ENCODE results near the gene AIRE.
"Not testable (repeated sequence)": the region's sequence is repeated elsewhere in the genome, so short reads cannot be mapped to it uniquely, and the experiment has no call there.

Gene AIRE

GRCh38 chr21:44285138-44285992 is at the start of gene AIRE:
TSS of gene AIRE (plus strand) at chr21:44285876. CDS start at chr21:44286007, 131 bp downstream.
- peak; percentile 51 for DNase-seq (ENCODE audit: low read depth, low spot score)

- not testable (repeated sequence) for DNase-seq (ENCODE audit: low read depth, low spot score)
Observed at GRCh38 chr21:44240353-44240752, 45.3 kb upstream of the AIRE start.

GRCh38 chr21:44240842-44241241 is 44.8 kb upstream of the AIRE start, which contains the start of gene ICOSLG:
TSS of gene ICOSLG (minus strand) at chr21:44240943. CDS start at chr21:44240817, 126 bp downstream.
- DNase-seq (ENCODE audit: low read depth, low spot score) = not testable (repeated sequence)

DNA sequence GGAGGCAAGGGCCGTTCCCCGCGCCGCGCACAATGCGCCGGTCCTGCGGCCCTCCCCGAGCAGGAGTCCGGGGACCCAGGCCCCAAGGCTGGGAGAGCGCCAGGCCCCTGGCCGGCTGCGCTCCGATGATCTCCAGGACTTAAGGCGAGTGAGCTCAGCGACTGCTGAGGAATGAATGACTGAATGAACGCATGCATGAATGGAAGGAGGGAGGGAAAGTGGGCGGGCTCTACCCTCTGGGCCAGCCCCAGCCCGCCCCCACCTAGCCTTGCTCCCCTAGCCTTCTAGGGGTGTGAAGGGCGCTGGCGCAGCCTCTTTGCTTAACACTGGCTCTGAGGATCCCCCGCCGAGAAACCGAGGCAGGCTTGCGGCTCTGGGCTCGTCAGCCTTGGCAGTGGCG is 44.4 kb upstream of the AIRE start:
- not testable (repeated sequence) for DNase-seq (ENCODE audit: low read depth, low spot score)

DNA sequence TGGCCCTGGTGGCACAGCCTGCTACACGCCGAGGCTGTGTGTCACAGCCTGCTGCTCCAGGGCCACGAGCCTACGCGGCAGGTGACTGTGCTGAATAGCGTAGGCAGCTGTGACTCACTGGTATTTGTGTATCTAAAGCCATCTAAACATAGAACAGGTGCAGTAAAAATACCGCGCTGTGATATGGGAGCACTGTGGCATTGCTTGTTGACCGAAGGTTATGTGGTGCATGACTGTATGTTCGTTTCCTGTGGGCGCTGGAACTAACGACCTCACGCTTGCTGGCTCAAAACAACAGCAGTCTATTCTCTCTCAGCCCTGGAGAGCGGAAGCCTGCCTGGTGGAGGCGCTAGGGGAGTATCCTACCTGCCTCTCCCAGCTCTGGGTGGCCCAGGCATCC is 41.7 kb upstream of the AIRE start:
- not testable (repeated sequence) for DNase-seq (ENCODE audit: low read depth, low spot score)

- not testable (repeated sequence) for DNase-seq (ENCODE audit: low read depth, low spot score)
Observed at GRCh38 chr21:44247904-44248303, 37.8 kb upstream of the AIRE start.

DNA sequence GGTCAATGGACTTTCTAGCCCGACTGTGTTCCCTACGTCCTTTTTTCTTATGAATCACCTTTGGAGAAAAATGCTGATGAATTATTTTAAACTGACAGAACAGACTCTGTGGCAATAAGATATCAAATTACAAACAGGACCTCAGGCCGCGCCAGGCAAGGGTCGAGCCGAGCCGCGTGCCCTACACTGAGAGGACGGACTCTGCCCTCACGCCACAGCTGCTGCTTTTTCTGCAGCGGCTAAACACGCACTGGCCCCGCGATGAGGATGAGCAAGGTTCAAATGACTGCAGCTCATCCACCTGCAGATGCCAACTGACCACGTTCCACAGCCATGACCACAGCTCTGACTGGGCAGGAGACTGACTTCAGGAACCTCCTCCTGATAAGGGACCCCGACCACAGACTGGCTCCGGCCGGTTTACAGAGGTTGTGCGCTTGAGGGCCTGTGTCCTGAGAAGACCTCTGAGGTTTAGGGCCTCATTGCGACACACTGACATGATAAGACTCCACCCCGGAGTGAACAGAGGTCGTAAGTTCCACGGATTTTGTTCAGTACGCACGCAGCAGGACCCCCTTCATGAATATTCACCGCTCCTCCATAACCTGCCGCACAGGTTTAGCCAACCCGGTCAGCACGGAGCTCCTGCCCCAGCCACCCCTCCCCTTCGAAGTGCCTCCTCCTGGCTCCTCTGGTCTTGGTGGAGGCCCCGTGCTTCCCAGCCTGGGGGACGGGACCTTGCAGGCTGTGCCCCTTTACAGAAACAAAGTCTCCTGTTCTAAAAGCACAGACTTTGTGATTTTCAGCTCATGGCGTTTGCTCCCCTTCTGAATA is 36.3 kb upstream of the AIRE start:
- not testable (repeated sequence) for DNase-seq (ENCODE audit: low read depth, low spot score)

DNA sequence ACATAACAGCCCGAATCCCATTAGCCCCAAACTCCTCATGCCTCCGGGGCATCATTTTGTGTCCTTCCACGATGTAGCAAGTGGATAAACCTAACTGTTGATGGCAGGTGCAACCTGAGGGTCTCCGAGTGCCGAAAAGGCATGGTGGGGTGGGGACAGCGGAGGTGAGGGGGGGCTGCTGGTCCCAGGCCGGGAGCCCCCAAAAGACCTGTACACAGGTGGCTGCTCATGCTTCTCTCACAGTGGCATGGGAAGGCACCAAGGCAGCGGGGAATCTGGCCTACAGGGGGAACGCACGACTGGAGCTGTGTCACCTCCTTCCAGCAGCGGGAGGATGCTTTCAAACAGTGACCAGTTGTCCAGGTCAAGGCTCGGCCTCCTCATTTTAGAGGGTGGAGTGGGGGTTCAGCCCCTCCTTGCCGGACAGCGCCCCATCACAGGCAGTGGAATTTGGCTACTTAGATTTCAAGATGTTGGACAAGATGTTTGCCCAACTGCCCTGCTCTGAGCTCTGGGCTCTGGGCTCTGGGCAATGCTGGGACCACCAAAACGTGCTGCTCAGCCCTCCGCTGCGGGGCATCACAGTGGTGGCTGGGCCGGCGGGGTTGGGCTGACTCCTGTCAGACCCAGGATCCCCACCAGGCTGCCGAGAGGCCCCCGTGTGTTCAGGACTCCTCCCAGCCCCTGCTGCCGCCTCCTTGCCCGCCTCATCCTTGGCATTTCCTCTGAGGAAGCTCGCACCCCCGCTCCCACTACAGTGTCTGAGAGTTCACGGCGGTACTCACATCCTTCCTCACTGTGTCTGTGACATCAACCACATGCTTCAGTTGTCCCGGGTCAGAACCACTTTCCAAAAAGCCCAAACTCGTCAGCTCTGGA is 31.6 kb upstream of the AIRE start:
- DNase-seq (ENCODE audit: low read depth, low spot score) = peak; percentile 0

DNA sequence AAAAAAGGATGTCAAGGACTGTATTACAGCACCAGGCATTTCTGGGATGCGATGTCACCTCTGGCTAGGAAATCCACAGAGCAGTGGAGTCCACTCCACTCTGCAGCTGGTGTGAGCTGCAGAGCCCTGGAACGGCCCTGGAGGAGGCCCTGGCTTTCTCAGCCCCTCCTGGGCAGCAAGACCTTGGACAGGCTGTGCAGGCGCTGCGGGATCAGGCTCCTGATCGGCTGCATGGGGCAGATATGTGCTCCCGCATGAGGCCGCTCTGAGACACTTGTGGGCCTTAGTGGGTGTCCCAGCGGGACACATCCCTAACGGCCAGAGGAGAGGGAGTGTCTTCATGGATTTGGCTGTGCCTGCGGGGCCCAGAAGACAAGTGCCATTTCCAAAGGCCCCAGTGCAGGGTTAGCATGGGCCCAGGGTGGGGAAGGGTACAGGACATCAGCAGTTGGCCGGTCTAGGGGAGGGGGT is 30.1 kb upstream of the AIRE start:
- DNase-seq (ENCODE audit: low read depth, low spot score) = peak; percentile 22

- DNase-seq (ENCODE audit: low read depth, low spot score) = no peak
Observed at GRCh38 chr21:44258056-44258725, 27.5 kb upstream of the AIRE start.

DNA sequence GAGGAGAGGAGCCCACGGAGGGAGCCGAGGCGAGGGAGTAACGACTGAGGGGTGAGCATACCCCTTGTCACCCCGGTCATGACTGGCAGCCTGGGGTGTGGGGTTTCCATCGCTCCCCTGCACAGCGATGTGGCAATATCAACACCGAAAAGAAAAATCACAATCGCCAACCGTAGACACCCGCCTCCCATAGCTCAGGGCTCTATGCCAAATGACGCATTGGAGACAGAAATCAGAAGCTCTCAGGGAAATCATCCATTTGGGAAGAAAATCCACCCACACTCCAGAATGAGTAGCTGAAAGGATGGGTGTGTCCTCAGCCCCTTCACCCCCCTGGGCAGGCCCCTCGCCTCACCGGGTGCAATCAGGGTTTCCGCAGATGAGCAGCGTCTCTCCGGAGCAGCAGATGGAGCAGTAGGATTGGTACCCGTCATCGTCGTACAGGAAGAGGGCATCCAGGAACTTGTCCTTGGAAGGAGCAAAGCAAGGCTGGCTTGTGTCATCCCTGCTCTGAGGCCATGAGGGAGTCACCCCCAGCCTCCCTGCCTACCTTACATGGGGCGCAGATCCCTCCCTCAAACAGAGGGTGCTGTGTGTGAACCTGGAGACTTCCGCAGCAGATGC is 26.5 kb upstream of the AIRE start:
- no peak for DNase-seq (ENCODE audit: low read depth, low spot score)

- no peak for DNase-seq (ENCODE audit: low read depth, low spot score)
Observed at GRCh38 chr21:44260066-44260465, 25.6 kb upstream of the AIRE start.

- DNase-seq (ENCODE audit: low read depth, low spot score) = no peak
Observed at GRCh38 chr21:44260791-44261631, 24.7 kb upstream of the AIRE start.

DNA sequence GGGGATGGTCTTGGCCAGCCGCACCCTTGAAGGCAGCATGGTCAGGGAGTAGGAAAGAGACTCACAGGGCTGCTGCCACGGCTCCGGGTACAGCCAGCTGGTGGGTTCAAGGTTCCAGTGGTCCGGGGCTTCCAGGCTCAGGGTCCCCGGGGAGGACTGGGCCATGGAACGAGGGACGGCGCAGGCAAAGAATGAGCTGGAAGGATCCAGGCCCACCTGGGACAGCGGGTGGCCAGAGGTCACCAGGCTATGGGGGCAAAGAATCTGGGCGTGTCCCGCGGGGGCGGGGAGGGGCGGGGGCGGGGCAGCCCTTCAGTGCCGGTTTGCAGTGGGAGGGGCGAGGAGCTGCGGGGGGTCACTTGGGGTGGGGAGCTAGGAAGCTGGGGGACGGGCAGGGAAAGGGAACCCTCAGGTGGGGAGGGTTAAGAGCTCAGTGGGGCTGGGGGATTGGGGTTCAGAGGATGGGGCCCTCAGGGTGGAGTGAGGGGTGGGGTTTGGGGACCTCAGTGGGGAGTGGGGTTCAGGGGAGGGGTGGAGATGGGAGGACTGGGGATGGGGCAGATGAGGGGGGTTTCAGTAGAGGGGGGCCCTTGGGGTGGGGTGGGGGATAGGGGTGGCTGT is 23.9 kb upstream of the AIRE start, which contains the start of gene DNMT3L:
Gene DNMT3L (minus strand): TSS at position 223 of the 621 bp plus-strand sequence. CDS start 638 bp downstream, outside the sequence.
- DNase-seq (ENCODE audit: low read depth, low spot score) = no peak

DNA sequence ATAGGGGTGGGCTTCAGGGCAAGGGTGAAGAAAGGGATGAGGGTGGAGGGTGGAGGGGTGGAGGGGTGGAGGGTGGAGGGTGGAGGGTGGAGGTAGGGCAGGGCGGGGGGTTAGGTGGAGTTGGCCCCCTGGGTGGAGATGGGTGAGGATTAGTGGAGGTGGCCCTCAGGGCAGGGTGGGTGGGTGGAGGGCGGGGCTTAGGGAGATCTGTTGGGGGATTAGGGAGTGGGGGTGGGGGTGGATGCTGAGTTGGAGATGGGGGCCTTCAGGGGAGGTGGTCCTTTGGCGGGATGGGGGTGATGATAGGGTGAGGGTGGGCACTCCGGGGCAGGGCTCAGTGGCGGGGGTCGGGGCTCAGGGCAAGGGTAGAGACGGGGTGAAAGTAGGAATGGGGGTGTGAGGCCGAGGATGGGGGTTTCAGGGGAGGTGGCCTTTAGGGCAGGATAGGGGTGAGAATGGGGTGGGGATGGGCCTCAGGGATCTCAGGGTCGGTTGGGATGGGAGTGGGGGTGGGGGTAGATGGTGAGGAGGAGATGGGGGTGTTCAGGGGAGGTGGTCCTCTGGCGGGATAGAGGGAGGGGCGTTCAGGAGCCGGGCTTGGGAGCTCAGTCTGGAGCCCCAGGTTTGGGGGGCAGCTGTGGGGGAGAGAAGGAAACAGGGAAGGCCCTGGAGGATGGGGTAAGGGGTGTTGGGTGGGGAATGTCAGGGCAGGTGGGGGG is 23.2 kb upstream of the AIRE start:
- no peak for DNase-seq (ENCODE audit: low read depth, low spot score)

GRCh38 chr21:44263221-44263760 is 22.4 kb upstream of the AIRE start:
- no peak for DNase-seq (ENCODE audit: low read depth, low spot score)

DNA sequence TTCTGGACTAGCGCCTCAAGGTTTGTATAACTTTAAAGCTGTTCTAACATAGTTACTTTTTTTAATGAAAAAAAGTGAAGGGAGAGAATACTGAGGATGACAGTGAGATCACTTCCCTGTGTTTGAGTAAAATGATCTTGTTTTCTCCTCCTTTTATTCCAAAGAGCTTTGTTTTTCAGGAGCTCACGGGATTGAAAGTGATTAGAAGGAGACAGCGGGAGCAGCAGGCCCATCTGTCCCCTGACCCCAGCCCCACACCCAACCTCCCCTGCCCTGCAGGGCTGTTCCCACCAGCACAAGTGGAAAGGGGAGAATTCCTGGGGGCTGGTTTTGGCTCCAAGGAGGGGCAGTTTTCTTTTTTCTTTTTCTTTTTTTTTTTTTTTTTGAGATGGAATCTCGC is 21.9 kb upstream of the AIRE start:
- DNase-seq (ENCODE audit: low read depth, low spot score) = no peak

- DNase-seq (ENCODE audit: low read depth, low spot score) = no peak
Observed at GRCh38 chr21:44265734-44266270, 19.9 kb upstream of the AIRE start.

Data from astrocyte of the hippocampus (primary cell).